ENCODE results near the gene SLC41A3. TPM values are rescaled to one million over a fixed set of nuclear protein-coding genes. Genes with fewer than 3 reads are reported as not detected.

Gene SLC41A3
- total RNA-seq, 1 donor from 2014 or later, result 52.3 TPM

DNA sequence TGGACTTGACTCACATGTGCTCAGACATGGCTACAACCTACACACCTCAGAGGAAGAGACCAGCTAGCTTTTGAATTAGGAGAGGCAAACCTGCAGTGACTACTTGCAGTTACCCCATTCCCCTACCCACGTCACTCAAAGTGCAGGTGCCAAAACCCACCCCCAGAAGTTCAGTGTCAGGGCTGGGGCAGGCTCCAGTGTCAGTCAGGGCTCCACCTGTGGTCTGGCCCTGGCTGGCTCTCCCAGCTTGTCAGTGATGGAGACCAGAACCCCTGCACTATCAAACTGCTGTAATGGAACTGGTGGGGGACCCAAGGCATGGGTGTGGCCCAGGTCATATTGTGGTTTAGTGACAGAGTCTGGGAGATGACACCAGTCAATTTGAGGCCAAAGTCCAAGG lies 32.6 kb upstream of the SLC41A3 start:
- Mint-ChIP-seq H3K4me3 (ENCODE audit: unreplicated experiment) (no peak overlapping the region), H3K27me3 (ENCODE audit: unreplicated experiment) (peaks cover 6% of the 10 kb centered on the region), H3K27ac (ENCODE audit: unreplicated experiment) (no peak overlapping the region), H3K4me1 (ENCODE audit: unreplicated experiment) (no peaks in the 10 kb centered on the region), H3K9me3 (ENCODE audit: unreplicated experiment) (no peaks in the 10 kb centered on the region), H3K36me3 (ENCODE audit: low read depth, unreplicated experiment) (no peaks in the 10 kb centered on the region)
- DNase-seq (ENCODE audit: low spot score), result no peak
- TF ChIP-seq, protein P1, sequence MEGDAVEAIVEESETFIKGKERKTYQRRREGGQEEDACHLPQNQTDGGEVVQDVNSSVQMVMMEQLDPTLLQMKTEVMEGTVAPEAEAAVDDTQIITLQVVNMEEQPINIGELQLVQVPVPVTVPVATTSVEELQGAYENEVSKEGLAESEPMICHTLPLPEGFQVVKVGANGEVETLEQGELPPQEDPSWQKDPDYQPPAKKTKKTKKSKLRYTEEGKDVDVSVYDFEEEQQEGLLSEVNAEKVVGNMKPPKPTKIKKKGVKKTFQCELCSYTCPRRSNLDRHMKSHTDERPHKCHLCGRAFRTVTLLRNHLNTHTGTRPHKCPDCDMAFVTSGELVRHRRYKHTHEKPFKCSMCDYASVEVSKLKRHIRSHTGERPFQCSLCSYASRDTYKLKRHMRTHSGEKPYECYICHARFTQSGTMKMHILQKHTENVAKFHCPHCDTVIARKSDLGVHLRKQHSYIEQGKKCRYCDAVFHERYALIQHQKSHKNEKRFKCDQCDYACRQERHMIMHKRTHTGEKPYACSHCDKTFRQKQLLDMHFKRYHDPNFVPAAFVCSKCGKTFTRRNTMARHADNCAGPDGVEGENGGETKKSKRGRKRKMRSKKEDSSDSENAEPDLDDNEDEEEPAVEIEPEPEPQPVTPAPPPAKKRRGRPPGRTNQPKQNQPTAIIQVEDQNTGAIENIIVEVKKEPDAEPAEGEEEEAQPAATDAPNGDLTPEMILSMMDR (IDR thresholded peaks at IDR 0.05; ENCODE audit: unreplicated experiment), result no peak

DNA sequence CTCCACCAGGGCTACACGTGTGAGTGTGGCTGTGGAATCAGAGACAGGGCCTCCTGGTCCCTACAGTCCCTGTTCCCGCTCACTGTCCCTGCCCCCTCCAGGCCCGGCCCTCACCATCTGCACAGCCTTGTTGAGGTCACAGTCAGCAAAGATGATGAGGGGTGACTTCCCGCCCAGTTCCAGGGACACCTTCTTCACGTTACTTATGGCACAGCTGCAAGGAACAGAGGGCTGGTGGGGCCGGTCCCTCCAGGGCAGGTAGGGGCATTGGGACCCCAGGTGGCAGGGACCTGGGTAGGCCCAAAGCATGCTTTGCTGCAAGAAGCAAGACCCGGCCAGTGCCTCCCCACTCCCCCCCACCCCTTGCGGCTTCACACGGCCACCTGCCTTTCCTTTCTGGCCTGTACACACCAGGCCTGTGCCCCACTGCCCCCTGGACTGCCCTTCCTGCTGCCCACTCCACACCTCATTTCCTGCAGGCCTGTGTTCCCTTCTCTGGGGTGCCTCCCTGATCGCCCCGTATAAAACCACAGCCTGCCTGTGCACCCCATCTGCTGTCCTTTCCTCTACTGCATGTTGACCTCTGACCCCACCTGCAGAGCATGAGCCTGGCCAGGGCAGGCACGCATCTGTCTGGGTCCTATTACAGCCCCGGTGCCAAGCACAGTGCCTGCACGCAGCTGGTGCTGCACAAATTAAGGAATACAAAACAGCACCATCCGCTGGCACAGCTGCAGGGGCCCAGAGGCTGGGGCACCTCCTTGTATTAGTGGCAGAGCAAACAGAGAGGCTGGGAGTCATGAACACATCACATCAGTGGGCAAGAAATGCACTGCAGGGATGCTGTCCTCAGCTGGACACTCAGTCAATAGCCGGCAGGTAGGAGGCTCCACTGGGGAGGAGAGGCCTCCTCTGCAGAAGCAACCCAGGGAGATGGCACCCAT lies 30.8 kb upstream of the SLC41A3 start:
- no peaks in the 10 kb centered on the region for H3K9me3 Mint-ChIP-seq (ENCODE audit: unreplicated experiment)
- no peaks in the 10 kb centered on the region for H3K36me3 Mint-ChIP-seq (ENCODE audit: low read depth, unreplicated experiment)
- no peak for DNase-seq (ENCODE audit: low spot score)
- no peaks in the 10 kb centered on the region for H3K4me1 Mint-ChIP-seq (ENCODE audit: unreplicated experiment)
- TF ChIP-seq, protein P1 (IDR thresholded peaks at IDR 0.05; ENCODE audit: unreplicated experiment), result no peak
- H3K4me3 Mint-ChIP-seq (ENCODE audit: unreplicated experiment), result no peak overlapping the region
- H3K27me3 Mint-ChIP-seq (ENCODE audit: unreplicated experiment), result peaks cover 11% of the 10 kb centered on the region
- no peak overlapping the region for H3K27ac Mint-ChIP-seq (ENCODE audit: unreplicated experiment)

DNA sequence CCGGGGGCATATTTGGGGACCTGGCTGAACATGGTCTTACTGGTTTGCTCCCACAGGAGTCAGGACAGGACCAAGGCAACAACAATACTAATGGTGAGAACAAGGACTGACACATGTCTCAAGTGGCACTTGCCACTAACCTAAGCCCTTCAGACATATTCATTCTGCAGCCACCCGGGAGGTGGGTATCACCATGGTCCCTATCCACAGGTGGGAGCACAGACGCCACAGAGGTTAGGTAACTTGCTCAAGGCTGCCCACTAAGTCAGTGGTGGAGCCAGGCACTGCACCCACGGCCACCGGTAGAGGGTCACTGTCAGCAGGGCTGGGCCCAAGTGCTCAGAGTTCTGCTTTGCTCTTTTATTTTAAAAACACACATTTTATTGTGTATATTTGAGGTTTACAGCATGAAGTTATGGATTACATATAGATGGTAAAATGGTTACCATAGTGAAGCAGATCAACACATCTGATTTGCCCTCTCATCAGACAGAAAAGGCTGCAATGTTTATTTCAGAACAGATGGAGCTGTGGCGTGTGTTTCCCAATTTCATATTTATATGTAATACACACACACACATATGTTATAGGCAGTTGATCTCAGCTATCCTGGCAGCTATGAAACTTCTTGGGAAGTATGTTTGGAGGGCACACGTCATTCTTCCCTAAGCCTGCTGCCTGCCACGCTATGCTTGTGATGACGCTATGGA lies 30.0 kb upstream of the SLC41A3 start:
- peak; percentile 42 for DNase-seq (ENCODE audit: low spot score)

DNA sequence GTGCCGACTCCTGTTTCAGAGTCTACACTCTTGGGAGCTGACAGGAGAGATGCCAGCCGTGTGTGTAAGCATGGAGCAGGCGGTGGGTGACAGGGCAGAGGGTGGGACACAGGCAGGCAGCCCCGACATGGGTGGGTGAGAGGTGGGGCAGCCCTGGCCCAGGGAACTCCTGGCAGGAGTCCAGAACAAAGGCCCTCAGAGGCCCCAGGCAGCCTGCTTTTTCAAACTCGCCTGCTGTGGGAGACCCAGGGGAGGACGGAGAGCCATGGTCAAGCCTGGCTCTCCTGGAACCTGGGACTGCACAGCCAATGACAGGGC lies 29.3 kb upstream of the SLC41A3 start:
- H3K9me3 Mint-ChIP-seq (ENCODE audit: unreplicated experiment), result no peaks in the 10 kb centered on the region
- TF ChIP-seq, protein P1 (IDR thresholded peaks at IDR 0.05; ENCODE audit: unreplicated experiment), result no peak
- no peaks in the 10 kb centered on the region for H3K4me1 Mint-ChIP-seq (ENCODE audit: unreplicated experiment)
- H3K27me3 Mint-ChIP-seq (ENCODE audit: unreplicated experiment), result peaks cover 9% of the 10 kb centered on the region
- no peak overlapping the region for H3K27ac Mint-ChIP-seq (ENCODE audit: unreplicated experiment)
- H3K4me3 Mint-ChIP-seq (ENCODE audit: unreplicated experiment), result no peak overlapping the region
- no peak for DNase-seq (ENCODE audit: low spot score)
- H3K36me3 Mint-ChIP-seq (ENCODE audit: low read depth, unreplicated experiment), result no peaks in the 10 kb centered on the region

More for the DNA sequence above, 30.0 kb upstream of the SLC41A3 start:
- H3K36me3 Mint-ChIP-seq (ENCODE audit: low read depth, unreplicated experiment), result no peaks in the 10 kb centered on the region
- TF ChIP-seq, protein P1 (IDR thresholded peaks at IDR 0.05; ENCODE audit: unreplicated experiment), result peak; percentile 53
- no peak overlapping the region for H3K4me3 Mint-ChIP-seq (ENCODE audit: unreplicated experiment)
- H3K27me3 Mint-ChIP-seq (ENCODE audit: unreplicated experiment), result peaks cover 6% of the 10 kb centered on the region
- H3K4me1 Mint-ChIP-seq (ENCODE audit: unreplicated experiment), result no peaks in the 10 kb centered on the region
- no peaks in the 10 kb centered on the region for H3K9me3 Mint-ChIP-seq (ENCODE audit: unreplicated experiment)
- no peak overlapping the region for H3K27ac Mint-ChIP-seq (ENCODE audit: unreplicated experiment)
